AG08395 (cell line): ENCODE measurements around the gene THSD4.

Experiments used
- DNase-seq: peaks from one replicate; pipeline ENCODE4 v3.0.0; 2012; ENCODE audit warnings: mixed read lengths, low spot score

Gene THSD4

DNA sequence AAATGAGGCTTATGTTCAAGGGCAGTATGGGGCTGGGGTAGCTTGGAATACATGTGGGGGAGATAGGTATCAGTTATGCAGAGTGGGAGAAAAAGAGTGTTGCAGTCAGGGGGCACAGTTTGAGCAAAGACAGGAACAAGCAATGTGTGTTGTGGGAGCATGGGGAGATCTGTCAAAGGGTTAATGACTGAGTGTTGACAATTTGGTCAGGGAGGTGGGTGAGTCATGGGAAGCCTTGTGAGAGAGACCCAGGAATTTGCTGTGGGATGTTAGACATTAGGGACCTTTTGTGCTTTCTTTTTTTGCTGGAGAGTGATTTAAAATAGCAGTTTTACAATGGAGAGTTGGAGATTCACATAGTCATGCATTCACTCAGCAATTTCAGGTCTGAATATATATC is 473.5 kb downstream of the THSD4 start:
- peak; percentile 50 for DNase-seq

GRCh38 chr15:71591057-71591456 is 475.8 kb downstream of the THSD4 start:
- no peak for DNase-seq

DNA sequence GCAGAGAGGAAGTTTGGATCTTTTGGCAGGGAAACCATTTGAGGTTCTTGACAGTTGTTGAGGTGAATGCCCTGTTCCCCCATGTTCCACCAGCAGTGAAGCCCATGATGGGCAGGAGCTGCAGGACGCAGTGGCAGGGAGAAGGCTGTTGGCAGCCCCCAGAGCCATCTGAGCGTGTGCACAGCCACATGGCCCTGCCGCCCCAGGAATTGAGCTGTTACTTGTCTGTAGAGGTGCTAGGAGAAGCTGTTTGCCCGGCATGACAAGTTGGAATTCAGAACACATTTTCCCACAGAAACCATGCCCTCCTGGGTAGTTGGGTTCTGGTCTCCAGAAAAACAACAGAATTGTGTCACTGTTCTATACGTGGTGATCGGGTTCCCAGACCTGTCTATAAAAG is 476.9 kb downstream of the THSD4 start:
- no peak for DNase-seq

DNA sequence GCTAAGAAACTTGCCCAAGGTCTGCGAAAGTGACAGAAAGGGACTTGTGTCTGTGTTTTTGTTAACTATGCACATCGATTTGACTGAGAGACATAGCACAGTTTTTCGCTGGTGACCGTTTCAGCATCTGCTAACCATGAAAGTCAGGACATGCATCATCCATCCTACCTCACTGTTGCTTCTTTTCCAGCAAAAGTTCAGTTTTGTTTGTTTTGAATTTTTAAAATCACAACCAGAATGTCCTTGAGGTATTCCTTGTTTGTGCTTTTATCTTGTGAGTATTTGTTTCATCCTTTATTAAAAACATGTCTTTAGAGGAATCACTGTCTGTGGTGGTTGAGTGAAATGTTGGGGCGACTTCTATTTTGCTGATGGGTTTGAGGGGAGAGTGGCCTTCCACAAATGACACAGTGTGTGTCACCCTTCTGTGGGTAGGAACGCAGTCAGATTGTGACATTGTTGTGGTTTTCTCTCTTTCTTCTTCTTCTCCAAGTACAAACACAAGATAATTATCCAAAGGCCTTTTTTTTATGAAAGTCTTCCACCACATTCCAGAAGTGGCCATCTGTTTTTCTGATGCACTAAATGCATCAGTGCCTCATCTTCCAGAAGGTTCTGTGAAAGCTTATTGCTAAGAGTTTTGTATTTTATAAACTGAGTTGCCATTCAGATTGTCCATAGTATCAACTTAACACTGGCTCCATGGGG is 480.7 kb downstream of the THSD4 start:
- peak; percentile 35 for DNase-seq

GRCh38 chr15:71596672-71597071 is 481.4 kb downstream of the THSD4 start:
- peak; percentile 41 for DNase-seq

DNA sequence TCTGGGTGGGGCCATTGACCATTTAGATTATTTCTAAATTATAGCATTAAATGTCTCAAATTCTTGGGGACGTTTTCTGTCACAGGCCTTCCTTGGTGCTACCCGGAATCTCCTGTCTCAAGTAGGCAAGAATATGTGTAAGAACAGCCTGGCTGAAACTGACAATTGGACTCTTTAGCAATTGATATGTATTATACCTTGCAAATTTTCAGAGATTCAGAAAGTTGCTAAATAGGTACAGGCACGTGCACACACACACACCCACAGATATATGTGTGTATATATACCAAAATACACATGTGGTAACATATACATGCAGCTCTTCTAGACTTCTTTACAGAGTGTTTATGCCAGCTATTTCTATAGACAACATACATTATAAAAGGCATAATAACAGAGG is 481.9 kb downstream of the THSD4 start:
- DNase-seq: no peak

DNA sequence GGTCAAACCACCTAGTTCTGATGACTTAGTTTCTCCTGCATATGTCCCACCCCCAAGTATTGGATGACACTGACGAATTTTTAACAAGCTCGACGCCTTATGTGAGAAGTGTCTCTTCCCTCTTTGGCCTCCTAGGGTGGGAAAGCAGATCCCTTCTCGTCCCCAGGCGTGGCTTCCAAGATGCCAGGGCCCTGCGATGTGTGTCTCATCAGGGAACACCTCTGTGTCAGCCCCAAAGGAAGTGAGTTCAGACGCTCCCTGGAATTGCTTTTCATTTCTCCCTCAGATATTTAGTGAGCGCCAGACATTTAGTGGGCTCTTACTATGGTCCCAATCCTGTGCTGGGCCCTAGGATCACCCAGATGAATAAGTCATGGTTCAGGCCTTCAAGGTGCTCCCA is 482.4 kb downstream of the THSD4 start:
- DNase-seq: no peak

DNA sequence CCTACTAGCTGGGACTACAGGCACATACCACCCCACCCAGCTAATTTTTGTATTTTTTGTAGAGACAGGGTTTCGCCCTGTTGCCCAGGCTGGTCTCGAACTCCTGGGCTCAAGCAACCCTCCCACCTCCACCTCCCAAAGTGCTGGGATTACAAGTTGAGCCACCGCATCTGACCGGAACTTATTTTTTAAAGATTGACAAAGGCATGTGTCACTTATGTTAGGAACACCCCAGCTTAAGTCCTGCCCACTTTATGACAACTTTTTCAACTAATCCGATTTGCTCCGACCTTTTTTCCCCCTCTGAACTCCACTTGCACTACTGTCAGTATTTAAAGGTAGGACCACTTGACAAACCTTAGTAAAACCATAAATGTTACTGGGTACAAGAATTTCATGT is 483.5 kb downstream of the THSD4 start:
- DNase-seq: no peak

GRCh38 chr15:71599418-71600151 is 484.3 kb downstream of the THSD4 start:
- peak; percentile 15 for DNase-seq

- DNase-seq: no peak
These were observed 485.0 kb downstream of the THSD4 start for GRCh38 chr15:71600237-71600636.

DNA sequence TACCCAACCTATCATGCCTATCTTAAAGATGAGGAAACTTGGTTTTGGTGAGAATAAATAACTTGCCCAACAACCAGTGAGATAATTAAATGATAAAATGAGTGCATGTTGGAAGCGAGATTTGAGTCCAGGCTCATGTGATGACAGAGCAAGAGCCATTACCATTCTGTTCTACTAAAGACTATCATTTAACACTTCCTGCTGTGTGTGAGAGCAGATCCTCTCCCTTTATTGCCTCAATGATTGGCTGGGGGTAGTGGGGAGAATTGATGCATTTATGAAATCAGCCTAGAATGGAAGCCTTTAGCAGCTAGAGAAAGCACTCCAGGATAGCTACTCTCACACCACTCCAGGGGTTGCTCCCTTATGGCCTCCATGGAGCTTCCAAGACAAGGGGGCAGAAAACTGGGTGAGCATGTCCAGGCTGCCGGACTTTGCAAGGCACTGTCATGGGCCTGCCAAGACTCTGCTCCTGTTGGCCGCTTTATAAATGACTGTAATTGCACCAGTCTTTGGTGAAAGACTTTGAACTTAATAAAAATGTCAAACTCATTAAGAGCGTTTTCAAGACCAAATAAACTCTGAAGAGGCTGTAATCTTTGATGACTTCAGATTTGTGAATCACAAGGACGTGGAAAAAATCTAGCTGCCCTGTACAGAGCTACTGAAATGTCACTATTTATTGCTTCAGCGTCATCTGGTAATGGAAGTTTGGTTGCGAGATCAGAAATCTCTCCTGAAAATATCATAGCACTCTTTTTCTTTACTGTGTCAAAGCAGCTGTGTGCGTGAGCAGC is 486.0 kb downstream of the THSD4 start:
- DNase-seq: no peak

- no peak for DNase-seq
These were observed 488.1 kb downstream of the THSD4 start for GRCh38 chr15:71603379-71603778.

DNA sequence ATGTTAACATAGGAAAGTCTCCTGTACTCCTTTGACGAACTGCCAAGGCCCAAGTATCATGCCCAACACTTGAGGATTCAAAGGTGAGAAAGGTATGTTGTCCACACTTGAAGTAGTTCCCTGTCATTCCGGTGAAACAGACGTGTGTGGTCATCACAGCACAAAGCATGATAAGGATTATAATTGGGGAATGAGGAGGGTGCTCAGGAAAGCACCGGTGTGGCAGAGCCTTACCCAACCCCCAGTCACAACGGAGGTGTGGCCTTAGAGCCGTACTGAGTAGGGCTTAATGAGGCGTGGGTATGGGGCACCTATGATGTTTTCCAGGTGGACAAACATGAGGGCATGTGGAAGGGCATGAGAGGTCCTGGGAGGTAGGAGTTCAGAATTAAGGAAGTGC is 492.1 kb downstream of the THSD4 start:
- DNase-seq: no peak

- DNase-seq: no peak
These were observed 495.7 kb downstream of the THSD4 start for GRCh38 chr15:71610728-71611552.

DNA sequence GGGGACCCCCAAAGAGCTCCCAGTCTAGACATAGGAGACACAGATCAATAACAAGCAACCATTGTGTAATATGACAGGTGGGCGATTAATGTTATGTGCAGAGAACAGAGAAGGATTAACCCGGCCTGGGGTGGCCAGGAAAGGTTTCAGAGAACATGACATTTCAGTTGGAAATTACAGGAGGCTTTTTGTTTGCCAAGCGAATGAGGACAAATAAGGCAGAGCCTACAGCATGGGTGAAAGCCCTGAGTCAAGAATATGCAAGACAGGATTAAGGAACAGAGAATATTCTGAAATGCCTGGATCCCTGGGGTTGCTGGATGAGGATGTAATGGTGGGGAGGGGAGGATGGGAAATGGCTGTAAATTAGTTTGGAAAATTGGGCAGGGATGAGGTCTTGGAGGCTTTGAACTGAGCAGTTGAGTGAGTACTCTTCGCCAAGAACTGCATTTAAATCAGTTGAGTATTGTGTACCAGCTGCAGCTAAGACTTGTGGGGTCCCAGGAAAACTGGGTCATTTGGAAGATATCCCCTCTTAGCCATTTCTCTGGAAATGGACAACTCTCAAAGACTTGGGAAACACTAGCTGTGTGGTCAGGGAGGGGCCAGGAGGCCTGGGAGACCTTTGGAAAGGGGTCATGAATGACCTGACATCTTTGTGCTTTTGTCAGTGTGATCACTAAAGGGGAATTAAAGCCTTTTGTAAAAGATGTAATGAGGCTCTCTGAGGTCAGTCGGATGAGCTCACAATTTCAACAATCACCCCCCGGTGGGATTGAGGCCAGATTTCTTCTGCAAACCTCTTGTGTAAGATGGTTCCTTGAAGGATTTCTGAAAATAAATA is 496.5 kb downstream of the THSD4 start:
- no peak for DNase-seq

- no peak for DNase-seq
These were observed 497.1 kb downstream of the THSD4 start for GRCh38 chr15:71612397-71612722.

DNA sequence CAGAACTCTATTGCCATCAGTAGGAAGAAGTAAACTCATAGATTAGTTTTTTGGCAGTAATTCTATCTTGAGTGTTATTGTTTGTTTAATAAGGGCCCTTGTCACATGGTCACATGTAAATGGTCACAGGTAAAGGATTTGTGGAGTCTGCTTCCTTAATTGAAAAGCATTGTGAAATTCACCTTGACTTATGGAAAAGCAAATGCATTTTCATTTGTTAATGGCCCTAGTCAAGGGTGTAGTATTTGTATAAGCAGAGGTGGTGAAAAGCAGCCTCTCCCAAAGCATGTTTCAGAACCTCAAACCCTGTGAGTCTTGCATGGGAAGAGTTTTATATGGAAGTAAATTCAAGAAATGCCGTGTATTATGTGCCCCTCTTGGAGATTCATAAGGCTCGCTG is 497.6 kb downstream of the THSD4 start:
- DNase-seq: no peak

GRCh38 chr15:71623111-71623510 is 507.8 kb downstream of the THSD4 start:
- no peak for DNase-seq

DNA sequence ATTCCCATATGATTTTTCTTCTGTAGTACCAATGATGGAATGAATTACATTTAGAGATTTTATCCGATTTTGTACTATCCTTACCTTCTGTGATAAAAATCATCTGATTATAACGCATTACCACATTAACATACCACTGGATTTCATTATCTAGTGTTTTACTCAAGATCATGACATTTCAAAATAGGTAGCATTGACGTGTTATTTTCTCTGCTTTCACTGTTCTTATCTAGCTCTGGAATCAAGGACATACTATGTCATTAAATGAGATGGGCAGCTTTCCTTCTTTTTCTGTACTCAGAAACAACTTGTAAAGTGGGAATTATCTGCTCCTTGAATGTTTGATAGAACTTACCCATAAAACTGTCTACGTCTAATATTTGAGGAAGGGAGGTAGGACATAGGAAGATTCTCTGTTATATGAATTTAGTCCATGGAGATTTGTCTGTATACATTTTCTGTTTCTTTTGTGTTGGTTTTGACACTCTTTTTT is 511.4 kb downstream of the THSD4 start:
- DNase-seq: no peak

- no peak for DNase-seq
These were observed 511.9 kb downstream of the THSD4 start for GRCh38 chr15:71627188-71627587.

DNA sequence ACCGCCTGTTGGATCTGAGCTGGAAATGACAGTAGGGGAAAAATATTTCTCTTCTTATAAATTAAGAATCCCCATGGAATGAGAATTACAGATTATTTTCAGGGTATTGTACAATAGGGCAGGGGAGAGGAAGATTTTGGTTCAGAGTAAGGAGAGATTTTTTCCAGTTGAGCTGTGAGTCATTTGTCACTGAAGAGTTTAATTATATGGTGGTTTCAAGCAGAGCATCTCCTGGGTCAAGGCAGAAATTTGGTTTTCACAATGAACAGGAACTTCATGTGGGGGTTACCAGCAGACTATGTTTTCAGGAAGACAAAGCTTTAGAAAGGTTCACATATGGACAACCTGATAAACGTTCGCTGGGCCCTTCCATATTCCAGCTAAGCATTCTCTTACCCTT is 512.3 kb downstream of the THSD4 start:
- no peak for DNase-seq
